Hematopoietic multipotent progenitor cell treated with erythropoietin and hydrocortisone succinate and interleukin-3 and kit ligand, for 8 days (in vitro differentiated cells): ENCODE data around the gene PTPRS.

ENCODE experiments used
- DNase-seq: peaks from one replicate; pipeline ENCODE4 v3.0.0-alpha.2; 2015

PTPRS gene

DNA sequence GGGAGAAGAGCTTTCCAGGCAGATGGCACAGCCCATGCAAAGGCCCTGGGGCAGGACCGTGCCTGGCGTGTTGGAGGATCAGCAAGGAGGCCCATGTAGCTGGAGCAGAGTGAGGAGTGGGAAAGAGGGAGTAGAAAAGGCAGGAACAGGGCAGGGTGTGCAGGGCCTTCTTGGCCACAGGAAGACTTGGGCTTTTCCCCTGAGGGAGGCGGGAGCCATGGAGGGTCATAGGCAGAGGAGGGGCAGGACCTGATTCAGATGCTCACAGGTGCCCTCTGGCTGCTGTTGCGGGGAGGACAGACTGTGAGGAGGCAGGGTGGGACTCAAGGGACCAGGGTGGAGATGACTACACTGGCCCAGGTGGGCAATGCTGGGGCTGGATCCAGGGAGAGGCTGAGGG is 13.8 kb upstream of the PTPRS start:
- DNase-seq = peak; percentile 24

DNA sequence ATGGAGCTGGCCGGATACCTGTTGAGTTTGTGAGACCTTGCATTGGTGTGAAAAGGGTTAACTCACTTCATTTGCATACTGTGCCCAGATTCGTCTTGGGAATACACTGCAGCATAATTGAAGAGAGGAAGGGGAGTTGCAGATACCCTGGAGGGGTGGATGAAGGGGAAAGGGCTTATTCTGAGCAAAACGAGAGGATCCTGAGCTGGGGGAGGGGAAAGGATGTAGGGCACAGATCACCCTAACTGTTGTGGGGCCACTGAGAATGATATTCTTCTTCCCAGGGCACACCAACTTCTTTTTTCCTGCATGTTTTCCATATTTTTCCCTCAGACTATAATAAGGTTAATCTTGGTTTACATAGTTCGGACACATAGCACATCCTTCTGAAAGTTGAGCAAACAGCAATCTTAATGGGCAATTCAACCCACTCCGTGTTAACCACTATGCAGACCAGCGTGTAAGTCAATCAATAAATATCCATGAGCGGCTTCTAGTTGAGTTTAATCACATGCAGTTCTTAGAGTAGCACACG is 11.7 kb upstream of the PTPRS start:
- DNase-seq = no peak

DNA sequence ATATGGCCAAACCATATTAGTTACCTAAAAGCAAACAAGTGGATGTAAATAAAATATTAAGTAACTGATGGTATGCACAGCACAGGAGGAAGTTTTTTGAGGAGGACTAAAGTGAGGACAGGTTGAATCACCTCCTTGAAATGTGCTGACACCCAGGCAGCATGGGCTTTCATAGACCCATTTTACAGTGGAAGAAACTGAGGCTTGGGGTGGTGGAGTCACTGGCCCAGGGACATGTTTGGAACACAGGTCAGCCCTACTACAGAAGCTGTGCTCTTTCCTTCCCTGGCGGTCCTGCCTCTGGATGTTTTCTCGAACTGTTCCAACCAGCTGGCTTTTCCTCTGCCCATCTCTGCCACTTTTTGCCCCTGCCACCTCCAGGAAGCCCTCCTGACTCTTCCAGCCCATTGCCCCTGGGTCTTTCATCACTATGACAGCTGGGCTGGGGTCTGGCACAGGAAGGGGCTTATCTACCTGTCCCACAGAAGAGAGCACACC is 11.2 kb upstream of the PTPRS start:
- no peak for DNase-seq

DNA sequence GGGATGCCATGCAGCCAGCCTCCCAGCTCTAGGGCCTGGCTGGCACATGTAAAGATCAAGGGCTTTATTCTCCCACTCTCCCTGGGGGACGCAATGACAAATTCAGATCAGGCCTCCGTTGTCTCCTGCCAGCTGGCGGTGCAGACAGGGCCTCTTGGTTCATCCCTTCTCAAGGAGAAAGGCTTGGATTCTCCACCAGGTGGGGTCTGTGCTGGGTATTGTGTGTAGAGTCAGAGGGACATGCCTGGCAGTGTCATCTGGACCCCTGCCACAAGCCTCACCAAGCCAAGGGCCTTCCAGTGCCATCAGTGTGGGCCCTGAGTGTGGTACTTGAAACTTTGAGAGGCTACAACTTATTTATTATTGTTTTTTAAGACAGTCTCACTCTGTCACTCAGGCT is 8.4 kb upstream of the PTPRS start:
- DNase-seq = no peak

DNA sequence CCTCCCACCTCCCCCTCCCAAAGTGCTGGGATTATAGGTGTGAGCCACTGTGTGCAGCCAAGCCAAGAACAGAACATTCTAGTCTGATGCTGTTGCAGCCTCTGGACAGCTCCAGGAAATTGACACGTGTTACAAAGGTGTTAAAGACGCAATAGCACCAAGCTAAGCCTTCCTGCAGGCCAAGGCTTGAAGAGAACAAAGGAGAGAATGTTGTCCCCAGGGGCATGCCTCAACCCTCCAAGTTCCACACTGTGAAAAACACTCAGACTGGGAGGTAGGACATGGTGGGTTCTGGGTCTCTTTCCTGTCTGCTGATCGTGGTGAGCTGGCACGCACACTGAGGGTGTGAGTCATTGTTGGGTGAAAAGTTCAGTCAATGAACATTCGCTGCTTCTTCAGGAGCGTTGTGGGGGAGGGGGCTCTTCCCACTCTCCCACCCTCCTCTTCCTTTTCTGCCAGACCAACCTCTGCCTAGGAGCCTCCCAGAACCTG is 5.3 kb upstream of the PTPRS start:
- DNase-seq = no peak

DNA sequence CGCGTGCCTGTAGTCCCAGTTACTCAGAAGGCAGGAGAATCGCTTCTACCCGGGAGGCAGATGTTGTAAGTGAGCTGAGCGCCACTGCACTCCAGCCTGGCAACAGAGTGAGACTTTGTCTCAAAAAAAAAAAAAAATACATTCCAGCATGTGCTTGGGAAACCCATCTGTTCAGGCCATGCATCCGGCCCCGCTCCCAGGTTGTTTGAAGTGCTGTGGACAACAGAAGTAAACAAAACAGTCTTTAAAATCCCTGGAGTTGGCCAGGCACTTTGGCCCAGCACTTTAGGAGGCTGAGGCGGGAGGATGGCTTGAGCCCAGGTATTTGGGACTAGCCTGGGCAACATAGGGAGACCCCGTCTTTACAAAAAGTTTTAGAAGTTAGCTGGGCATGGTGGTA is 3.2 kb upstream of the PTPRS start:
- DNase-seq = no peak

DNA sequence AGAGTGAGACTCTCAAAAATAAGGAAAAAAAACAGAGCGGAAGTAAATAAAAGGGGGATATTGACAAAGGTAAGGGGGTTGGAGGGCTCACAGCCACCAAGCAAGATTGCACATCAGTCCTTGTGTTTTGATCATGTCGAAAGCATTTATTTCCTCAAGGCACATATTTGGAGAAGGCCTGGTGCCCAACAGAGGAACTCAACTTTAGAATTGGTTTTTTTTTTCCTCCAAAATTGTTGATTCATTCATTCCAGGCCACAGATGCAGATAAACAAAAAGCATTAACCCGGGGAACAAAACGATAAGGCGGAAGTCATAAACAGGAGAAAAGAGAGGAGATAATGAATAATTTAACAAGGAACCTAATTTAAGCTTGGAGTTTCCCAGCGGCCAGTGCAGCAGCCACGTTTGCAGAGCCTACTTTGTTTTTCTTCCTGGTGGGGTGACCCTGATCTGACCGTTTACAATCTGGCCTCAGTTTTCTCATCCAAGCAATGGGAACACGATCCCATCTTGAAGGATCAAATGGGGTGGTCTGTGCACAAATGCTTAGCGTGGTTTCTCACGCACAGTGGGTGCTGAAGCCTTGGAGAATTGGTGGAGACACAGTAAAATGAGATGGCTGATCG is 2.1 kb upstream of the PTPRS start:
- DNase-seq = peak; percentile 10

DNA sequence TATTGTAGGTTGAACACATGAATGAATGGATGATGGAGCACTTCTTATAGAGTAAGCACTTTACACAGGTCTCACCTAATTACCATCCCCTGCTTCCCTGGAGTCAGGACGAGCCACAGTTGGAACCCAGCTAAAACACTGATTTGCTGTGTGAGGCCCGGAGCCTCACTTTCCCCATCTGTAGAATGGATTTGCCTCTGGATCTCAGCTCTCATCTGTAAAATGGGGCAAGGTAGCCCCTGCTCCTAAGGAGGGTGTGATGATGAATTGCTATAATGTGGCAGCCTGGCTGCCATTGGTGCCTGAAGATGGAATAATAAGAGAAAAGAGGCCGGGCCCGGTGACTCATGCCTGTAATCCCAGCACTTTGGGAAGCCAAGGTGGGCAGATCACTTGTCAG is 1.4 kb upstream of the PTPRS start:
- no peak for DNase-seq

DNA sequence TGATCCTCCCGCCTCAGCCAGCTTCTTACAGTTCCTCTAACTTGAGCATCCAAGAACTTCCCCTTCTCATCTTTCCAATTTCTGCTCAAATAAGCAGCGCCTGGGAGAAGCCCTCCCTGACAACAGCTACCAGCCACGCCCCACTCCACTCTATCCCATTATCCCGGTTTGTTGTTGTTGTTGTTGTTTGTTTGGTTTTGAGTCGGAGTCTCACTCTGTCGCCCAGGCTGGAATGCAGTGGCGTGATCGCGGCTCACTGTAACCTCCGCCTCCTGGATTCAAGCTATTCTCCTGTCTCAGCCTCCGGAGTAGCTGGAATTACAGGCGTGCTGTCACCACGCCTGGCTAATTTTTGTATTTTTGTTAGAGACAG is 822 bp upstream of the PTPRS start:
- no peak for DNase-seq

DNA sequence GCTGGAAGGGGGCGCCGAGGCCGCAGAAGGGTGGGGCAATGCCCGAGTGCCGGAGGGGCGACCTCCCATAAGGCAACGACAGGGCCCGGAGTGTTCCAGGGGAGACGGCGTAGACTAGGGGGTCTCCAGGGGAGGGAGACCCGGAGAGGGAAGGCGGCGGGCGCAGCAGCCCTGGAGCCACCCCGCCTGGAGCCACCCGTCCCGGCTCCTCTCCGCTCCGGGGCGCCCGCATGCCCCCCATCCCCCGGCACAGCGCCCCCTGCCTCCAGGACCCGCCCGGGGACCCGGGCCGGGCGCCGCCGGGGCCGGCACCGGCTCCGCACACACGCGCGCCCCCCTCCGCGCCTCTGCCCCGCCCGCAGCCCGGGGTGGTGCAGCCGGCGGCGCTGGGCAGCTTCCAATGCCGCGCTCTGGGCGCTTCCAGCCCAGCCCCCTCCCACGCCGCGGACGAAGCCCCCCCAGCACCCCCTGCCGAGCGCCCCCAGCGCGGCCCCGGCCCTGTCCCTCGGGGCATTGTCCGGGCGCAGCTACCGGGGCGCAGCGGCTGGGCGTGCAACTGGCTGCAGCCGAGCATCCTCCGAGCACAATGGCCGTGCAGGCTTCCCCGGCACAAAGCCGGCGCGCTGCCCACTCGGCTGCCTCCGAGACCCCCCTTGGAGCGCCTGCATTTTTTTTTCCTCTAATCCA is 519 bp downstream of the PTPRS start:
- DNase-seq = no peak

DNA sequence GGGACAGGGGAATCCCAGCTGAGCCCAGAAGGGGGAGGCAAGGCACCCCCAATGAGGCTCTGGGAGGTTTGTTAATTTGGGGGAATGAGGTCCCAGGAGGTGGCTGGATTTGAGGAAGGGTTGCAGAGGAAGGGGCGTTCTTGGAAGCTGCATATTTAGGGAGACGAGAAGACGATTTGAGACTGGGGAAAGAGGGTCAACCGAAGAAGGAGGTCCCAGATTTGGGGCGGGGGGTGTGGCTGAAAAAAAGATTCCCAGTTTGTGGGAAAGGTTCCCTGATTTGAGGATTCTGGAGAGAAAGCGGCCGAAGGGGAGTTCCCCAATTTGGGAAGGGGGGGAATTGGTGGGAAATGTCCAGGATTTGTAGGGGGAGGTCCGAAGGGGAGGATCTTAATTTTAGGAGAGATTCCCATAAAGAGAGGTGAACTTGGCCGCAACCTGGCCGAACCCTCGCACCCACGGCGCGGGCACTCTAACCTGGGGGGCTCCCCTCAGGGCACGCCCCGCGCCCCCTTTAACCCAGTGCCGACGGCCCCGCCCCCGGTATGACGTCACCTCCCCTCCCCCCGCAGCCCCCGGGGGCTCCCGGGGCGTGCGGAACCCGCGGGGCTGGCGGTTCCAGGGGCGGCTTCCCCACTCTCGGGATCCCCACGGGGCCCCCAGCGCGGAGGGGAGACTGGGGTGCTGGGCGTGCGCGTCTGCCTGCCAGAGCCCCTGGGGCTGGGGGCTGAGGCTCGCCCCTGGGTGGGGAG is 1.2 kb downstream of the PTPRS start:
- no peak for DNase-seq

DNA sequence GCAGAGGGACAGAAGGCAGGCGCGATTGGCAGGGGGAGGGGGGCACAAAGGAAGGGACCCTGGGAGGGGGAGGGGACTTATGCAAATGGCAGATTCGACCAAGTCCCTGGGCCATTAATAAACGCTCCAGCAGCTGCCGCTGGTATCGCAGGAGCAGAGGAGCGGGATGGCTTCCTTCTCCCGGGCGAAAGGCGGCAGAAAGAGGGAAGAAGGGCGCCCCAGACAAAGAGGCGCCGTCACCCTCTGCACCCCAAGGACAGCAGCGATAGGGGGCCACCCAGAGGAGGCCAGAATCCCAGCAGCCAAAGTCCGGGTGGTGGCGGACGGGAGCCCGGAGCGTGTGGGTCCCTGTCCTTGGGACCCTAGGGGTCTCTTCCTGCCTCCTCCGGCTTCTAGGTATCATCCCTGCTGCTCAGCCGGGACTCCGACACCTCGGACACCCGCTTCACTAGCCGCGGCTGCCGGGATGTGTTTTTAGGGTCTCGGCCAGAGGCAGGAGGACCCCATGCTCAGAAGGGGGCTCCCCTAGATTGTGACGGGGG is 1.9 kb downstream of the PTPRS start:
- no peak for DNase-seq

DNA sequence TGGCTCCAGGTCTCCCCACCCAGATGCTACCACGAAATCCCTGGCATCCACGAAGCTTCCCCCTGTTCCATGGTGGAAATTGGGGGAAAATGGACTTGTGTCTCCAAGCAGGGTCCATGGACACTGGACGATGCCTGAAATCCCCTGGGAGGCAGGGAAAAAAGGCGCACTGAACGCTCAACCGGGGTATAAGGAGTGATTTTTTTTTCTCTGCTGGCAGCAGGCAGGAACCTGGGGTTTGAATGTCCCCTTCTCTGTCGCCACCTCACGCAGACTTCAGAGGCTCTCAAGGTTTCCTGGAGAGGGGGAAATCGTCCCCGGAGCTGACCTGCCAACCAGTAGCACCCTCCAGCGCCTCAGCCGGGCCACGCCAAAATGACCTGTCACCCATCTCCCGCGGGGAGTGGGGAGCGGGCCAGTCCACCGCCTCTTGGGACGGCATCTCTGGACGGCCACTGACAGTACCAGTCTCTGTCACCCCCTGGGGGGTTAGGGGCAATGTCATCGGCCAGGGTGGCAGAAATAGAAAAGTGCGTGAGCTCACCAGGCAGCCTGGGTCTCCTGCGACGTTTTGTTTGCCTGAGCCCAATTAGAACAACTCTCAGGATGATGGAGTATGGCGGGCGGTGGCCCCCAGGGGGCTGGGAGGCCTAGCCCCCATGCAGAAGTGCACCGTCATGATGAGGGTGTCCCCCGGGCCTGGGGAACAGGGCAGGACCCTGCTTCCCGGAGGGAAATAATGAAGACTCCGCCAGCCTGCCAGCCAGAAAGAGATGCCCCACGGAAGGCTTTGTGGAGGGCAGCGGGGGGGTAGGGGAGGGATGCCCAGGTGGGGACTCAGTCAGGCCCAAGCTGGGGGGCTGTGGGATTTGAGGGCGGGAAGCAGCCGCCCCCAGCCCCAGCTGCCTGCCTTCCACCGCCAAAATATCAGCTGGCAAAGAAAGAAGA is 2.6 kb downstream of the PTPRS start:
- no peak for DNase-seq

DNA sequence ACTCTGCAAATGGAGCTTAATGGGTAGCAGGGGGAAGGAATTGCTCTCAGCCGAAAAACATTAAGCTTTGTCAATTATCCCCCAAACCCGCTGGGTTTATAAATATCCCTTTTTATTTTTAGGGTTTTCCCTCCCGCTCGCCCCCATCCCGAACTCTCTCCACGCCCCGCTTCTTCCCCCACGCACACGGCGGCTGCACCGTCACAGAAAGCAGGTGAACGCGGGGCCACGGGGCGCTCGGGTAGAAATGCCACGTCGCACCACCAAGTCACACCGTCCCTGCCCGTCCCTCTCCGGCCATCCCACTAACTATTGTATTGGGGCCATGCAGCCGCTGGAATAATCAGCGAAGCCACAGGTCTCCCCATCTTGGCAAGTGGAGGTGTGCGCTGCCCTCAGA is 3.5 kb downstream of the PTPRS start:
- no peak for DNase-seq

DNA sequence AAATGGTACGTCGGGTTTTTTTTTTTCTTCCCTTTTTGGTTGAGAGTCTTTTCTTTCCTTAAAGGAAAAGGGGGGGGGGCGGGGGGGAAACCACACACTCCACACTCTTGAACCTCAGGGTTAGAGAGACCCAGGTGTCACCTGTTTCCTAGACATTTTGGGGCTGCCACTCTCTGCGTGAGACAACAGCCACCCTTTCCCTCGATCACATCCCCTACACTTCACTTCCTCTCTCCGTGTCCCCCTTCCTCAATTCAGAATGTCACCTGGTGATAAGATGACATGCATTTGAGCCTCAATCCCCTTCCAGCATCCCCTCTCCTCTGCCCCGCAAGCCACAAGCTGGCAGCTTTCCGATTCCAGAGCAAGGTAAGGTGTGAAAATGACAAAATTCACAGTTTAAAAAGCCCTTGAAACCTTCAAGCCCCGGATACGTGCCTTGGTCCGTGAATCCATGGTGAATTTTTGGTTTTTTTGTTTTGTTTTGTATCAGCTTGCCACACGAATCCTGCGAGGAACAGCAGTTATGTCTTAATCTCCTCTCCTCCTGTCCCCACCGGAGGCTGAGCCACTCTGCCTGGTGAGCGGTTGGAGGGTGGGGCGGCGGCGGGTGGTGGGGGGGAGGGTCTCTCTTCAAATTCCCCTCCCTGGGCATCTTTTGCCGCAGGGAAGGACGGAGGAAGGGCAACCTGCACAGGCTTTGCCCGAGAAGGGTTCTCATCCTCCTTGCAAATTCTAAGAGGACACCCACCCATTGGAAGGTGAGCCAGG is 4.2 kb downstream of the PTPRS start:
- no peak for DNase-seq

DNA sequence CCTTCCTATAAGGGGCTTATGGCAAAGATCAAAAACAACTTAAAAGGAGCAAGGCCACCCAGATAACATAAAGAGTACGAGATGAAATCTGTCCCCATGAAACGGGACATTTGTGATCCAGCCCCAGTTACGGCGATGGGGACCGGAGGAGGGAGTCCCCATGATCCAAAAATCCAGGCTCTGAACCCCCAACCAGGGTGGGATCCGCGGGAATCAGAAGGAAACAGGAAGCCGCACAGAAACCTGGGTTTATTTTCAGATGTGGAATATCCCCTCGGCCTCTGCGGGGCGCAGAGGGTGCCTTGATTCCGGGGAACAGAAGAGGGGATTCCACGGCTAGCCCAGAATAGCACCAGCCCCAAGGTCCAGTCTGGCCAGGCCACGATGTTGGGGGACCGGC is 5.0 kb downstream of the PTPRS start:
- no peak for DNase-seq

DNA sequence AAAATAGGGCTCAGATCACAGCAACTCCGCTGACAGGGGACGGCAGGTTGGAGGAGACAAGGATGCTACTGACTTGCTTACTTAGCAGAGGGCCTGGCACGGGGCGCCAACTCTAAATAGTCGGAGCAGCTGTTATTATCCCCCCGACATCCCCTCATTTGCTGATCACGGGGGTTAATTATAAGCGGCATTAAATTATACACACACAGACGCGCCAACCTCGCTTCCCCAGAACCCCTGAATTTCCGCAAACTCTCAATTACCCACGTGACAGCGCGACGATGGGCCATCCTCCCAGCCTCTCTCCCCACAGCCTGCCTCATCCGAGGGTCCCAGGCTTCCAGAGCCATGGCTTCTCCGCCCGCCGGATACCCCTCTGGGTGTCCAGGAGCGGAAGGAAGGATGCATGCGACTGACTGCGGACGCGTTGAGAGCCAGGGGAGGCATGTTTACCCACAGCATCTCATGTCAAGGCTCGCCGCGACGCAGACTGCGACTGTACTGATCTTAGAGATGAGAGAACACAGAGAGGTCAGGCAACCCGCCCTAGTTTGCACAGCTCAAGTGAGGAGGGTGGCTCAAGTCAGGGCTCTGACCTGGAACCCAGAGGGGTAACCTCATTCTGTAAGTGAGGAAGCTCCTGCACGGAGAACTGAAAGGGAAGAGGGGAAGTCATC is 5.7 kb downstream of the PTPRS start:
- no peak for DNase-seq

DNA sequence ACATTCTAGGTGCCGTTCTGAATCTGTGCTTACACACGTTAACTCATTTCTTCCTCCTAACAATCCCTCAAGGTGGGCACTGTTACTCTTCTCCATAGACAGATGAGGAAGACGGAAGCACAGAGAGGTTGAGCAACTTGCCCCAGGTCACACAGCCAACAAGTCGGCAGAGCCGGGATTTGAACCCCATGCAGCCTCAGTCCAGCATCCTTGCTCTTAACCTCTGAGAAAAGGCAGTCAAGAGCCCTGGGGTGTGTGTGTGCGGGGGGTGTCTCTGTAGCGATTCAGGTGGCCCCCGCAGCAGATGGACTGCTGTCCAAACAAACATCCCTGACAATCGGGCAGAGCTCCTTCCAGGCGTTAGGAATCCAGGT is 6.3 kb downstream of the PTPRS start:
- DNase-seq = no peak

DNA sequence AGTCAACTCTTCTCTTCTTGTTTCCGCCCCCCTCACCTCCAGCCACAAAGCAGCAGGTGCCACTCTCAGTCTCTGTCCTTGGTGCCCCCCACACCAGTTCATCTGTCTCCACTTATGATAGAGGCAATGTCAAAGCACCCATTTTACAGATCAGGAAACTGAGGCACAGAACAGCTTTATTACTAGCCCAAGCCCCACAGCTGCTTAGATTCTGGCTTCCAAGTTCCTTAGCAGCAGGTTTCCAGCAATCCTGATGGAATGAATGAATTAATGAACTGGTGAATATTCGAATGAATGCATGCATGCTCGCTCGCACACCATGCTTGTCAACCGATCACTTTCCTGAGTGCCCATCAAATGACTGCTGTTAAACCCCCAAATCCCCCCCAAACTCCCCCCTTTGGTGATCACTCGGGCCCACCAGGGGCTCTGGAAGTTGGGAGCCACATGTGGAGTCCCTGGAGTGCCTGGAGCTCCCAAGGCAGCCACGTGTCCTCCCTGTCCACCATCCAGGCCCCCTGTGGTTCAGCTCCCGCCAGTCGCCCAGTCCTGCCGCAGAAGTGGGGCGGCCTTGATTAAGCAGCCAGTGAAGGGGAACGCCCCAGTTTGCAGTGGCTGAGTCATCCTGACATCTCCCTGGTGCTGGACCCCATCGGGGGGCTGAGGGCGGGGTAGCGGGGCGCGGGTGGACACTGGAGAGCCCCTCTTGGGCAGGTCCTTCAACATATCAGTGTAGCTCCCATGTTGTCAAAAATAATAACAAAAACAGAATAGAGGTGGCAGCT is 6.8 kb downstream of the PTPRS start:
- no peak for DNase-seq

DNA sequence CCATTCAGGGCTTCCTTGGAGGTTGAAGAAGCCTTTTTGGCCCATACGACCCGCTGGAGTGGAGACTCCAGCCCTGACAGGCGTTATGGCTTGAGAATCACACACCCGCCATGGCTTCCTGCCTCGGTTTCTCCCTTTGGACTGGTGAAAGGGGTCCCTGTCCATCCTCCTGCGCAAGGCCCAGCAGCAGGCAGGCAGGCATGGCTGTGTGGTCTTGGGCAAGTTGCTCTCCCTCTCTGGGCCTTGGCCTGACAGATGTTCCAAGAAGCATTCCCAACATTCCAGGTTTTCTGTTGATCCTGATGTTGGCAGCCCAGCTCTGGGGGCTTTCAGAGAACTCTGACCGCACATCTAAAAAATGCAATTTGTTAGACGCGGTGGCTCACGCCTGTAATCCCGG is 8.1 kb downstream of the PTPRS start:
- no peak for DNase-seq
